Stomach (tissue), 9 donors: ENCODE results near the gene SLC5A11. TPM values are rescaled to one million over a fixed set of nuclear protein-coding genes. Genes with fewer than 3 reads are reported as not detected.

ENCODE experiments used
- DNase-seq, 2 donors: peaks; one replicate each; pipeline versions ENCODE4 v3.0.0 to v3.0.0-alpha.2; 2013 to 2019
- H3K27ac ChIP-seq, 5 donors: fragments of 200-600 bp in 4 of 5; sonication (generic) in 4 of 5; one replicate each; pipeline ENCODE4 v1.5.1; 2013 to 2019; ENCODE audit warnings: mild to moderate bottlenecking in 1 of 5, moderate library complexity in 1 of 5
- H3K27me3 ChIP-seq, 3 donors: fragments of 200-600 bp; sonication (generic); one replicate each; pipeline ENCODE4 v1.5.1; 2017 to 2019; ENCODE audit warnings: mixed run types in 1 of 3
- H3K36me3 ChIP-seq, 4 donors: fragments of 200-600 bp; sonication (generic); 1 replicate in 3 of 4; 2 replicates in 1 of 4; pipeline ENCODE4 v1.5.1; 2016 to 2019
- H3K4me1 ChIP-seq, 4 donors: fragments of 200-600 bp; sonication (generic); one replicate each; pipeline ENCODE4 v1.5.1; 2016 to 2019
- H3K4me3 ChIP-seq, 4 donors: fragments of 200-600 bp; sonication (generic) in 3 of 4; one replicate each; pipeline ENCODE4 v1.5.1; 2016 to 2019; ENCODE audit warnings: mild to moderate bottlenecking in 1 of 4
- H3K9me3 ChIP-seq, 4 donors: fragments of 200-600 bp; sonication (generic); one replicate each; pipeline ENCODE4 v1.5.1; 2016 to 2019
- EP300 ChIP-seq: sonication (generic); formaldehyde crosslinking; IDR thresholded peaks from one replicate; pipeline ENCODE4 v1.6.1; 2017; ENCODE audit warnings: antibody characterized with exemption
- POLR2A ChIP-seq, 4 donors: fragments of 450-650 bp; IDR thresholded peaks; one replicate each; pipeline ENCODE4 v1.6.1; 2016; ENCODE audit warnings: antibody characterized with exemption in 4 of 4, control low read depth in 2 of 4, mild to moderate bottlenecking in 1 of 4, moderate library complexity in 1 of 4
- POLR2AphosphoS5 ChIP-seq, 3 donors: sonication (generic); formaldehyde crosslinking; IDR thresholded peaks; one replicate each; pipeline ENCODE4 v1.6.1; 2016; ENCODE audit warnings: antibody characterized with exemption in 3 of 3
- WGBS, 5 donors: extraction: QIAGEN DNeasy Blood & Tissue Kit in 3 of 5; methylation state at CpG; one replicate each; pipeline versions ENCODE4 v1.1.5 to v1.1.7; 2013 to 2018; 5-methylcytosine and 5-hydroxymethylcytosine counted together
- intact Hi-C: fragments of 100-400 bp; cut with DNase I; formaldehyde crosslinking; loops from one replicate; pipeline ENCODE4 v1.15.1; 2023; ENCODE audit warnings: low total_unique reads
- polyA plus RNA-seq, 3 donors: library from polyadenylated mRNA; stranded (reverse); fragments of 200-250 nt; gene quantifications; one replicate each; pipeline ENCODE4 v1.2.3, GENCODE V29; 2013
- total RNA-seq, 5 donors: library from RNA; depleted of rRNA; stranded (reverse); fragments of >200 nt; gene quantifications; one replicate each; pipeline versions ENCODE4 v1.1.0 to v1.2.3, GENCODE V29; 2014 to 2016
- TF ChIP-seq, protein P1 (sequence below), 7 experiments: fragments of 450-650 bp in 4 of 7; fragments of 200-600 bp in 3 of 7; sonication (generic) in 3 of 7; IDR thresholded peaks; one replicate each; pipeline ENCODE4 v1.5.1; 2016 to 2019; ENCODE audit warnings: antibody characterized with exemption in 7 of 7, control low read depth in 2 of 7, mild to moderate bottlenecking in 1 of 7
- donor health status: healthy with polysubstance abuse.
- donor health status: Bipolar disorder and iron deficiency.
- donor health status: healthy.

Gene SLC5A11
- total and polyA plus RNA-seq, 8 donors = not detected

DNA sequence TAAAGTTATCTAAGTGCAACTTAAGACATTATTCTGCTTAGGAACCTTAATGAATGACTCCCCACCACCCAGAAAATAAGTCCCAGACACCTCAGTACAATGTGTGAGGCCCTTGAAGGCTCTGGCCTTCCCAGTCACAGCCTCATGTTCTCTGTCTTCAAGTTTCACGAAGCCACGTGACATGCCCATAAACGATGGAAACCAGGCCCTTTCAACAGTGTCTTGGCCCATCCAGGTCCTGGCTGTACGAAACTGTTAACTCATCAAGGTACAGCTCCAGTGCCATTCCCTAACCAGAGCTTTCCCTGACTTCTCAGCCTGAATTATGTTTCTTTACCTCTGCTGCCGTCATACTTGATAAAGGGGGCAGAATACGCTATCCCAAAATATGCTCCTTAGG is 100.4 kb downstream of the SLC5A11 start:
- no peaks in the 10 kb centered on the region for H3K27me3 ChIP-seq
- H3K9me3 ChIP-seq = no peaks in the 10 kb centered on the region
- peaks cover 24 to 100% (median 100%) of the 10 kb centered on the region in 4 donors for H3K36me3 ChIP-seq
- TF ChIP-seq POLR2AphosphoS5 (IDR thresholded peaks at IDR 0.05) = no peak
- TF ChIP-seq, protein P1, sequence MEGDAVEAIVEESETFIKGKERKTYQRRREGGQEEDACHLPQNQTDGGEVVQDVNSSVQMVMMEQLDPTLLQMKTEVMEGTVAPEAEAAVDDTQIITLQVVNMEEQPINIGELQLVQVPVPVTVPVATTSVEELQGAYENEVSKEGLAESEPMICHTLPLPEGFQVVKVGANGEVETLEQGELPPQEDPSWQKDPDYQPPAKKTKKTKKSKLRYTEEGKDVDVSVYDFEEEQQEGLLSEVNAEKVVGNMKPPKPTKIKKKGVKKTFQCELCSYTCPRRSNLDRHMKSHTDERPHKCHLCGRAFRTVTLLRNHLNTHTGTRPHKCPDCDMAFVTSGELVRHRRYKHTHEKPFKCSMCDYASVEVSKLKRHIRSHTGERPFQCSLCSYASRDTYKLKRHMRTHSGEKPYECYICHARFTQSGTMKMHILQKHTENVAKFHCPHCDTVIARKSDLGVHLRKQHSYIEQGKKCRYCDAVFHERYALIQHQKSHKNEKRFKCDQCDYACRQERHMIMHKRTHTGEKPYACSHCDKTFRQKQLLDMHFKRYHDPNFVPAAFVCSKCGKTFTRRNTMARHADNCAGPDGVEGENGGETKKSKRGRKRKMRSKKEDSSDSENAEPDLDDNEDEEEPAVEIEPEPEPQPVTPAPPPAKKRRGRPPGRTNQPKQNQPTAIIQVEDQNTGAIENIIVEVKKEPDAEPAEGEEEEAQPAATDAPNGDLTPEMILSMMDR (IDR thresholded peaks at IDR 0.05) = no peak
- no peak for TF ChIP-seq EP300
- TF ChIP-seq POLR2A (IDR thresholded peaks at IDR 0.05) = no peak
- H3K4me1 ChIP-seq = no peaks in the 10 kb centered on the region
- H3K4me3 ChIP-seq = no peak overlapping the region
- H3K27ac ChIP-seq = no peak overlapping the region
- no peak for DNase-seq
- intact Hi-C loops = no loop called here
- 89 to 96% (median 93%) methylated on average over 6 of the region's 6 CpGs for WGBS, 5 donors

GRCh38 chr16:24950275-24950674 is 104.5 kb downstream of the SLC5A11 start:
- TF ChIP-seq POLR2AphosphoS5 (IDR thresholded peaks at IDR 0.05) (no peak), POLR2A (IDR thresholded peaks at IDR 0.05) (no peak), EP300 (no peak)
- TF ChIP-seq, protein P1 (IDR thresholded peaks at IDR 0.05) = no peak
- Histone ChIP-seq H3K4me1 (no peaks in the 10 kb centered on the region), H3K36me3 (peaks cover 35 to 100% (median 100%) of the 10 kb centered on the region in 4 donors), H3K4me3 (no peak overlapping the region), H3K9me3 (no peaks in the 10 kb centered on the region), H3K27ac (no peak overlapping the region), H3K27me3 (no peaks in the 10 kb centered on the region)
- WGBS, 5 donors = 77 to 90% (median 82%) methylated on average over 5 of the region's 5 CpGs
- intact Hi-C loops = no loop called here
- no peak for DNase-seq

GRCh38 chr16:24953306-24953705 is 107.5 kb downstream of the SLC5A11 start:
- WGBS, 5 donors = 91 to 100% (median 94%) methylated on average over 6 of the region's 6 CpGs
- Histone ChIP-seq H3K27me3 (no peaks in the 10 kb centered on the region), H3K4me1 (no peaks in the 10 kb centered on the region), H3K36me3 (peaks cover 49 to 100% (median 100%) of the 10 kb centered on the region in 4 donors), H3K27ac (no peak overlapping the region), H3K9me3 (no peaks in the 10 kb centered on the region), H3K4me3 (no peak overlapping the region)
- TF ChIP-seq, protein P1 (IDR thresholded peaks at IDR 0.05) = no peak
- TF ChIP-seq EP300 = no peak
- no peak for TF ChIP-seq POLR2AphosphoS5 (IDR thresholded peaks at IDR 0.05)
- no peak for TF ChIP-seq POLR2A (IDR thresholded peaks at IDR 0.05)
- intact Hi-C loops = no loop called here
- DNase-seq = no peak

DNA sequence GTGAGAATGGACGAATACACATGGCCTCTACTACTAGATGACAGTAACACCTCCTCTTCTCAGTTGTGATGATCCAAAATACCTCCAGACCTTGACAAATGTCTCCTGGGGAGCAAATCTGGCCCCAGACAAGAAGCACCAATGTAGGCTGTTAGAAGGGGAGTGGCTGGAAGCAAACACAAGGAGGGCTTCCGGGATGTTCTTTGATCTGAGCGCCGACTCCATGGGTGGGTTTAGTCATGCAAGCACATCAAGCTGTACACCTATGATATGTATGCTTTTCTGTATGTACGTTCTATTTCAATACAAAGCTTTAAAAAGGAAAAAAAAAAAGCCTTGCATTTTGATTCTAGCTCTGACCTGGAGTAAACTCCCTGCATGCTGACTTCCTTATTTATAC is 108.0 kb downstream of the SLC5A11 start:
- DNase-seq = no peak
- intact Hi-C loops = no loop called here
- TF ChIP-seq, protein P1 (IDR thresholded peaks at IDR 0.05) = no peak
- TF ChIP-seq POLR2AphosphoS5 (IDR thresholded peaks at IDR 0.05) (no peak), POLR2A (IDR thresholded peaks at IDR 0.05) (no peak), EP300 (no peak)
- 85 to 92% (median 87%) methylated on average over 5 of the region's 5 CpGs for WGBS, 5 donors
- H3K27ac ChIP-seq = no peak overlapping the region
- H3K9me3 ChIP-seq = no peaks in the 10 kb centered on the region
- no peak overlapping the region for H3K4me3 ChIP-seq
- H3K36me3 ChIP-seq = peaks cover 52 to 100% (median 100%) of the 10 kb centered on the region in 4 donors
- H3K4me1 ChIP-seq = no peaks in the 10 kb centered on the region
- no peaks in the 10 kb centered on the region for H3K27me3 ChIP-seq
